Stimulated activated CD4-positive, alpha-beta T cell treated with anti-CD3 and anti-CD28 coated beads, TNF-alpha, amount 100 ng/mL, for 1 hour (primary cell): ENCODE results near the gene CNTLN.

Experiments used
- DNase-seq, 3 donors: peaks; one replicate each; pipeline ENCODE4 v3.0.0-alpha.2; 2020; ENCODE audit warnings: low read depth in 3 of 3, low spot score in 1 of 3

CNTLN gene, protein sequence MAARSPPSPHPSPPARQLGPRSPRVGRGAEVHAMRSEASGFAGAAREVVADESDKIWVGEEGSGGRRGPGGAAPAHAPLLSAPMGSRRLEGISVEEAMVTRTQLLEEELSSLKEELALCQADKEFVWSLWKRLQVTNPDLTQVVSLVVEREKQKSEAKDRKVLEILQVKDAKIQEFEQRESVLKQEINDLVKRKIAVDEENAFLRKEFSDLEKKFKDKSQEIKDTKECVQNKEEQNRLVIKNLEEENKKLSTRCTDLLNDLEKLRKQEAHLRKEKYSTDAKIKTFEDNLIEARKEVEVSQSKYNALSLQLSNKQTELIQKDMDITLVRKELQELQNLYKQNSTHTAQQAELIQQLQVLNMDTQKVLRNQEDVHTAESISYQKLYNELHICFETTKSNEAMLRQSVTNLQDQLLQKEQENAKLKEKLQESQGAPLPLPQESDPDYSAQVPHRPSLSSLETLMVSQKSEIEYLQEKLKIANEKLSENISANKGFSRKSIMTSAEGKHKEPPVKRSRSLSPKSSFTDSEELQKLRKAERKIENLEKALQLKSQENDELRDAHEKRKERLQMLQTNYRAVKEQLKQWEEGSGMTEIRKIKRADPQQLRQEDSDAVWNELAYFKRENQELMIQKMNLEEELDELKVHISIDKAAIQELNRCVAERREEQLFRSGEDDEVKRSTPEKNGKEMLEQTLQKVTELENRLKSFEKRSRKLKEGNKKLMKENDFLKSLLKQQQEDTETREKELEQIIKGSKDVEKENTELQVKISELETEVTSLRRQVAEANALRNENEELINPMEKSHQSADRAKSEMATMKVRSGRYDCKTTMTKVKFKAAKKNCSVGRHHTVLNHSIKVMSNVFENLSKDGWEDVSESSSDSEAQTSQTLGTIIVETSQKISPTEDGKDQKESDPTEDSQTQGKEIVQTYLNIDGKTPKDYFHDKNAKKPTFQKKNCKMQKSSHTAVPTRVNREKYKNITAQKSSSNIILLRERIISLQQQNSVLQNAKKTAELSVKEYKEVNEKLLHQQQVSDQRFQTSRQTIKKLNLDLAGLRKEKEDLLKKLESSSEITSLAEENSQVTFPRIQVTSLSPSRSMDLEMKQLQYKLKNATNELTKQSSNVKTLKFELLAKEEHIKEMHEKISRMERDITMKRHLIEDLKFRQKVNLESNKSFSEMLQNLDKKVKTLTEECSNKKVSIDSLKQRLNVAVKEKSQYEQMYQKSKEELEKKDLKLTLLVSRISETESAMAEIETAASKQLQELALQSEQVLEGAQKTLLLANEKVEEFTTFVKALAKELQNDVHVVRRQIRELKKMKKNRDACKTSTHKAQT (N-terminal part only)

DNA sequence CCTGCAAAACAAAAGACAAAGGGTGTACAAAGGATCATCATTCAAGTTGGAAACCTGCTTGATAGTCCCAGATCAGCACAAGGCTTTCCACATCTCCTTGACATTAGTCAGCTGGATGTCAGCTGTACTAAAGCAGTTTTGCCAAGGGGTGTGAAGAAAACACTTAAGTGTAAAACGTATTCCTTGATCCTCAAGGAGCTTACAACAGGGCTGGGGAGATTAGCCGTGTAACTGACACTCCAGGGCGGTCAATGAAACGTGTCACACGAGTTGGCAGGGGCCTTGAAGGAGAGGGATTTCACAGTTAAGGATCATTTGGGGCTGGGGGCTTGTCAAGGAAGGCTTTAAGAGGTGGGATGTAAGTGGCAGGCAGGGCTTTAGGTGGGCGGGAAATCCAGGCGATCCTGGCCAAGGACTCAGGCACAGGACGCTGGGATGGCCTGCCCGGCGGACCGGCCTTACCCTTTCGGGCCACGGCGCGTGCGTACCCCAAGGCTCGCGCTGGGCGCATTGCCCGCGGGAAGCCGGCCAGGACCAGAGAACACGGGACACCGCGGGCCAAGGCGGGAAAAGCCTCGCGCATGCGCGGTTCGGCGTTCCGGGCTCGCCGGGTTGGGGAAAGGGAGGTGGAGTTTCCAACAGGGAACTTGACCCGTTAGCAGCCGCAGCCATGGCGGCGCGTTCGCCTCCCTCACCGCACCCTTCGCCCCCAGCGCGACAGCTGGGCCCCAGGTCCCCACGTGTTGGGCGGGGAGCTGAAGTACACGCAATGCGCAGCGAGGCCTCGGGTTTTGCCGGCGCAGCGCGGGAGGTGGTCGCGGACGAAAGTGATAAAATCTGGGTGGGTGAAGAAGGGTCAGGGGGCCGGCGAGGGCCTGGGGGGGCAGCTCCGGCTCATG is at the start of gene CNTLN:
Gene CNTLN, plus strand, starts transcription at position 645 of the 899 bp plus-strand sequence. Its CDS starts 26 bp downstream, at position 671.
- DNase-seq = peak in 1 of 3 donors; percentile 39

DNA sequence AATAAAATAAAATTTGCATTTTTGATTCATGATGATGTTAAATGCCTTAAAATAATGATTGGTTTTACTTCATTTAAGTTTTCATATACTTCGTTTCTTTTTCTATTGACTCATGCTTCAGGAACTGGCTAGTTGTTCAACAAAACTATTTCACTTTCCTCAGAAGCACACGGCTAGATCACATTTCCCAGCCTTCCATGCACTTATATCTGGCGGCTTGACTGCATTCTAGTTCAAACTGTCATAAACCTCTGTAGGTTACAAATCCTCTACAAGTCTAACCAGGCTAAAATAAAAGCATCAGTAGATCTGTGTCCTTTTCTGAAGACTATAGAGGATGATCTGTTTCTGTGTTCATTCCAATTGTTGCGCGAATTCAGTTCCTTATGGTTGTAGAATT is 46.3 kb upstream of the CNTLN start:
- DNase-seq = no peak

- no peak for DNase-seq
Measured at GRCh38 chr9:17090041-17090440, 44.8 kb upstream of the CNTLN start.

GRCh38 chr9:17116400-17116837 is 18.4 kb upstream of the CNTLN start:
- DNase-seq = no peak

DNA sequence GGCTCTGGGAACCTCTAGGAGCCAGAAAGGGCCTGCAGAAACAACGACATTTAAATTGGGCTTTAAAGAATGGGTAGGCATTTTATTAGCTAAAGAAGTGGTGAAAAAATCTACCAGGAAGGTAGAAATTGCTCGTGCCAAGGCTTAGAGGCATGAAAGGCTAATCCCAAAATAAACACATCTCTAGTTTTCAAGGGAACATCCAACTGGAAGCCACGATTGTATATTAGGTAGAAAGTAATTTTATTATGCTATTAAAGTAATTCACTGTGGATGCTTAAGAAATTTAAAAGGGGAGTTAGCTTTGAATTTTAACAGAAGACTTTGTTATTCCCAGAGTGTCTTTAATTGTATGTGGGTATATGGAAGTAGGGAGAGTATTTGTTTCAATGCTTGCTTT is 17.5 kb upstream of the CNTLN start:
- no peak for DNase-seq

DNA sequence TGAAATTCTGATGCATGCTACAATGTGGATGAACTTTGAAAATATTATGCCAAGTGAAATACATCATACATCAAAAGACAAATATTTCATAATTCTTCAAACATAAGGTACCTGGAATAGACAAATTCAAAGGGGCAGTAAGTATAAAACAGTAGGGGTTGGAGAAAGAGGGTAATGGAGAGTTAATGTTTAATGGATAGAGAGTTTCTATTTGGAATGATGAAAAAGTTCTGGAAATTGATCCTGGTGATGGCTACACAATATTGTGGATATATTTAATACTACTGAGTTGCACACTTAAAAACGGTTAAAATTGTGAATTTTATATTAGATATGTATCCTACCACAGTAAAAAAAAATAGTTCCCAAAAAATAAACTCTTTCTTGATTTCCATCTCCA is 14.6 kb upstream of the CNTLN start:
- DNase-seq = no peak

- no peak for DNase-seq
Measured at GRCh38 chr9:17121264-17121663, 13.6 kb upstream of the CNTLN start.

GRCh38 chr9:17130291-17130690 is 4.5 kb upstream of the CNTLN start:
- DNase-seq = no peak

DNA sequence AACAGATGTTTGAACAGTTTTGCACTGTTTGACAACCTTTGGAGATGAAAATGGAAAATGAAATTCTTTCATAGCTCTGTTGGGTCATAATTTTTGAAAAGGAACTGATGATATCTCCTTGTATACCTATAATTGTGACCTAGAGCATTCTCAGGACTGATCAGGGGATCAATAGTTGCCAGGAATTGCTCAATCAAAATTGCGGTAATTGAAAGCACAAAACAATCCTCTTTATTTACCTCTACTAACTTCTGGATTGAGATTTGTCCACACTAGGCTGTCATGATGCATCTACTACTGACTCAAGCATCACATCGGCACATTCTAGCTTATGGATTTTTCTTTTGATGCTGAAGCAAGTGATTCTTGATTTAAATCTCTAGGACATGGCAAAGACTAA is 4.1 kb upstream of the CNTLN start:
- DNase-seq = no peak

DNA sequence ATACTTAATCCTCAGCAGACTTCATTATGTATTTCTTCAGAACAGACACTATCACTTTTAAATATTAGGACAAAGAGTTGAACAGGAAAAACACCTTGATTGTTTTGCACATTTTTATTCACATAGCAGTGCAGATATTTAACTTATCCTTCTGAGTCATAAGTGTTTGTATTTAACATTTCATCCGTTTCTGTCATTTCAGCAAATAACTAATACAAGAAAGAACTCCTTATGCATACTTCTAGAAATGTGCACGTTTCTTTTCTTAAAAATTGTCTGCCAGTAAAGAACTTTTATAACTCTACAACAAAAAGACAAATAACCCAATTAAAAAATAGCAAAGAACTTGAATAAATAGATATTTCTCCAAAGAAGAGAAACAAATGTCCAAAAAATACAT is 3.3 kb upstream of the CNTLN start:
- no peak for DNase-seq

- DNase-seq = peak in 1 of 3 donors; percentile 5
Measured at GRCh38 chr9:17135295-17136160, 688 bp downstream of the CNTLN start.

GRCh38 chr9:17137566-17137965 is 2.7 kb downstream of the CNTLN start:
- no peak for DNase-seq

DNA sequence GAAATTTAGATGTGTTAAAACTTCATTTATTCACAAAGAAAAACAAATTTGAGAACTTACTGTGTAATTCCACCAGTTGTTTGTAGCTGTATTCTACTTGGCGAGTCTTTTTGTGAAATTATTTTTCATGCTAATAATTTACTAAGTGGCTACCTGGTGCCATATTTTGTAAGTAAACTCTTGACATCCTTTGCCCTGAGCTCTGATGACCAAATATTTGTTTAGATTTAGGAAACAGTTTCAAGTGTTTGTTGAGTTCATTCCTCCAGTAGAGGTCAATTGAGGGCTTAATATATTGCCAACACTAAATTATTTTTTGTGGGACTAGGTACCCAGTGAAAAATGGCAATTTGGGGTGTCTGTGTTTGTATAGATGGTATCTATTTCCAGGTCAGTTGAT is 3.7 kb downstream of the CNTLN start:
- DNase-seq = no peak

DNA sequence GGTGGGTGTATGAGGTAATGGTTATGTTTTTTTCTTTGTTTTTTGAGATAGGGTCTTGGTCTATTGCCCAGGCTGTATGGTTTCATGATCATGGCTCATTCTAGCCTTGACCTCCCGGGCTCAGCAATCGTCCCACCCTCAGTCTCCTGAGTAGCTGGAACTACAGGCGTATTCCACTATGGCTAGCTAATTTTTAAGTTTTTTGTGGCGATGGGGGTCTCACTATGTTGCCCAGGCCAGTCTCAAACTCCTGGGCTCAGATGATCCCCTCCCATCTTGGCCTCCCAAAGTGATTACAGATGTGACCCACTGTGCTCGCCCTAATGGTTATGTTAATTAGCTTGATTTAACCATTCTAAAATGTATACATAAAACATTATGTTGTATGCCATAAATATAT is 5.6 kb downstream of the CNTLN start:
- DNase-seq = no peak

GRCh38 chr9:17148324-17148723 is 13.5 kb downstream of the CNTLN start:
- no peak for DNase-seq

- DNase-seq = no peak
Measured at GRCh38 chr9:17159469-17159868, 24.6 kb downstream of the CNTLN start.

DNA sequence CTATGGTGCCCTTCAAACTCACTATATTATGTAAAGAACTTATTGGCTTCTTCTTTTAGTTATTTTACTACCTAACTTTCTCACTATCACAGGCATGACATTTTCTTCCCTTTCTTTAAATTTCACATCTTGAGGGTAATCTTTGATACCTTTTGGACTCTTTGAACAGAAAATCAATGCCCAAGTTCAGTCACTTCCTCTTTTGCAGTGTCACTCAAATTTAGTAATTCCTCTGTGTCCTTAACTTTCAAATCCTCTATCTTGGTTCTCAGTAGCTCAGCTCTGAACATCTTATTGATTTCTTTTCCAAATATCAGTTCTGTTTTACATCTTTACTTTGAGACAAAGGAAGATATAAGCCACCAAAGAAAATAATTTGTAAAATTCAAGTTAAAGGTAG is 25.5 kb downstream of the CNTLN start:
- DNase-seq = no peak

DNA sequence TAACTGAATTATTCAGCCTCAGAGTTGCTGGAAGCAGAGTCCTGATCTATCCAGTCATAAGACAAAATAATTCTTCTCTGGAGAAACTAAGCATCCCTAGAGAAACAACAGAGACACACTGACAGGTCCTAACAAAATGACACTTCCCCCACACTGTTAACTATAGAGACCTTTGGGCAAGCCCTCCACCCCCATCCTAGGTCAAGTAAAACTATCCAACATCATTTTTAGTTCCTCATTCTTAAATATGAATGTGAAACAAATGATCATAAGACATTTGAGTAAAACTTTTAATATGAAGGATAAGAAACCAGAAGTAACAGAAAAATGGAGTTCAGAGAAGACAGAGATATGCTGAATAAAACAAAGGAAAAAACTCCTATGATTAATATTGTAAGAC is 30.9 kb downstream of the CNTLN start:
- no peak for DNase-seq

DNA sequence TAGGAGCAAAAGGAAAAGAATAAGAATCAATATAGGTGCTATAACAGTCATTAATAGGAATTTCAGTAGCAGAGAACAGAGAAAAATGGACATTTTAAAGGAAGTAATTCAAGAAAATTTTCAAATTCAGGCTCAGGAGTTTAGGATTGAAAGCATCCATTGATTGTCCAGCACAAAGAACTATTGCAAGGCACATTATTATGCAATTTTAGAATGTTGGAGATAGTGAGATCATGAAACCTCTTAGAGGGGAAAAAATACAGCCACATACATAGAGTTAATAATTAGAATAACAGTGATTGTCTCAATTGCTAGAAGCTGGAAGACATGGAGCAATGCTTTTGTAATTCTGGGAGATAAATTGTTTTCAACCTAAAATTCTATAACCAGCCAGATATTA is 31.5 kb downstream of the CNTLN start:
- DNase-seq = no peak
